ENCODE measurements around the gene GRID1. TPM values are rescaled to one million over a fixed set of nuclear protein-coding genes. Genes with fewer than 3 reads are reported as not detected.

GRID1 gene
- total RNA-seq, 2 donors from 2014 or later = 0.27 to 0.85 TPM

DNA sequence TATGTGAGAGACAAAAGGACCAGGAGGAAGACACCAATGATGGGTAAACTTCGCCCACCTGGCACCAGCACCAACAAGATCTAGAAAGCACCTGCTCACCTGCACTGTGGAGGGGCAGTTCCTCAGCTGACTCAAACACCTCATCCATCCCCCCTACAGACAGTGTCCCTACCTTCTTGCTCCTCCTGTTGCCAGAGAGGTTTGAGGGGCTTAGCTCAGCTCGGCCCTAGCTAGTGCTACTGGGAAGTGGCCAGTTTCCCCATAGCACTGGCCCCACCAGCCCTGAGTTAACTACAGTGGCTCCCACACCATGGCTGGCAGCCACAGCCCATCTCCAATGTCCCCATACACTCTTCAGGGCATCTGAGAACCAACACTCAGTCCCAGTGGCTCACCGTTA is 70.8 kb downstream of the GRID1 start:
- Histone ChIP-seq H3K4me3 (no peak overlapping the region), H3K4me1 (ENCODE audit: control insufficient read depth in 1 of 2, low read depth in 2 of 2) (no peaks in the 10 kb centered on the region), H3K27me3 (replicated peaks; ENCODE audit: insufficient read depth) (no peaks in the 10 kb centered on the region), H3K27ac (no peak overlapping the region), H3K9me3 (no peaks in the 10 kb centered on the region), H3K36me3 (no peaks in the 10 kb centered on the region)
- TF ChIP-seq, protein P1, sequence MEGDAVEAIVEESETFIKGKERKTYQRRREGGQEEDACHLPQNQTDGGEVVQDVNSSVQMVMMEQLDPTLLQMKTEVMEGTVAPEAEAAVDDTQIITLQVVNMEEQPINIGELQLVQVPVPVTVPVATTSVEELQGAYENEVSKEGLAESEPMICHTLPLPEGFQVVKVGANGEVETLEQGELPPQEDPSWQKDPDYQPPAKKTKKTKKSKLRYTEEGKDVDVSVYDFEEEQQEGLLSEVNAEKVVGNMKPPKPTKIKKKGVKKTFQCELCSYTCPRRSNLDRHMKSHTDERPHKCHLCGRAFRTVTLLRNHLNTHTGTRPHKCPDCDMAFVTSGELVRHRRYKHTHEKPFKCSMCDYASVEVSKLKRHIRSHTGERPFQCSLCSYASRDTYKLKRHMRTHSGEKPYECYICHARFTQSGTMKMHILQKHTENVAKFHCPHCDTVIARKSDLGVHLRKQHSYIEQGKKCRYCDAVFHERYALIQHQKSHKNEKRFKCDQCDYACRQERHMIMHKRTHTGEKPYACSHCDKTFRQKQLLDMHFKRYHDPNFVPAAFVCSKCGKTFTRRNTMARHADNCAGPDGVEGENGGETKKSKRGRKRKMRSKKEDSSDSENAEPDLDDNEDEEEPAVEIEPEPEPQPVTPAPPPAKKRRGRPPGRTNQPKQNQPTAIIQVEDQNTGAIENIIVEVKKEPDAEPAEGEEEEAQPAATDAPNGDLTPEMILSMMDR (IDR thresholded peaks at IDR 0.05) = no peak
- DNase-seq (ENCODE audit: low spot score) = no peak
- ATAC-seq (ENCODE audit: insufficient number of reproducible peaks, low FRiP score, low read depth) = no peak

DNA sequence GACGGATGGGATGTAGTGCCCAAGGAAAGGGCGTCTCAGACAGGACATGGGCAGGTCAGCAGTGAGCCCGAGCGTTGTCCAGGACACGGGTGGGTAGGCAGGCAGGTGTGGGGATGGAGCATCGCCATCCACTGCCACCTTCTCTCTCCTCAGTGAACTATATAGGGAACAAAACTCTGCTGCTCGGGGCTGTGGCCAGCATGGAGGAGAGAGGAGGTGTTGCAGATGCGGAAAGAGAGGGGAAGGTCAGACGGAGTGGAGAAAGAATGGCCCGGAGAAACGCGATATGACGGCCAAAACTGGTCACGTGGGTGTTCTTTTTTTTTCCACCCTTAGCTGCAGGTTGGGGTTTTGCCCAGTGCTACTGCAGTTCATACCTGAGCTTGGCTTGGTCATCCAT is 71.2 kb downstream of the GRID1 start:
- ATAC-seq (ENCODE audit: insufficient number of reproducible peaks, low FRiP score, low read depth) = no peak
- no peaks in the 10 kb centered on the region for H3K27me3 ChIP-seq (replicated peaks; ENCODE audit: insufficient read depth)
- H3K9me3 ChIP-seq = no peaks in the 10 kb centered on the region
- no peak overlapping the region for H3K4me3 ChIP-seq
- H3K27ac ChIP-seq = no peak overlapping the region
- no peak for DNase-seq (ENCODE audit: low spot score)
- TF ChIP-seq, protein P1 (IDR thresholded peaks at IDR 0.05) = no peak
- no peaks in the 10 kb centered on the region for H3K4me1 ChIP-seq (ENCODE audit: control insufficient read depth in 1 of 2, low read depth in 2 of 2)
- H3K36me3 ChIP-seq = no peaks in the 10 kb centered on the region

DNA sequence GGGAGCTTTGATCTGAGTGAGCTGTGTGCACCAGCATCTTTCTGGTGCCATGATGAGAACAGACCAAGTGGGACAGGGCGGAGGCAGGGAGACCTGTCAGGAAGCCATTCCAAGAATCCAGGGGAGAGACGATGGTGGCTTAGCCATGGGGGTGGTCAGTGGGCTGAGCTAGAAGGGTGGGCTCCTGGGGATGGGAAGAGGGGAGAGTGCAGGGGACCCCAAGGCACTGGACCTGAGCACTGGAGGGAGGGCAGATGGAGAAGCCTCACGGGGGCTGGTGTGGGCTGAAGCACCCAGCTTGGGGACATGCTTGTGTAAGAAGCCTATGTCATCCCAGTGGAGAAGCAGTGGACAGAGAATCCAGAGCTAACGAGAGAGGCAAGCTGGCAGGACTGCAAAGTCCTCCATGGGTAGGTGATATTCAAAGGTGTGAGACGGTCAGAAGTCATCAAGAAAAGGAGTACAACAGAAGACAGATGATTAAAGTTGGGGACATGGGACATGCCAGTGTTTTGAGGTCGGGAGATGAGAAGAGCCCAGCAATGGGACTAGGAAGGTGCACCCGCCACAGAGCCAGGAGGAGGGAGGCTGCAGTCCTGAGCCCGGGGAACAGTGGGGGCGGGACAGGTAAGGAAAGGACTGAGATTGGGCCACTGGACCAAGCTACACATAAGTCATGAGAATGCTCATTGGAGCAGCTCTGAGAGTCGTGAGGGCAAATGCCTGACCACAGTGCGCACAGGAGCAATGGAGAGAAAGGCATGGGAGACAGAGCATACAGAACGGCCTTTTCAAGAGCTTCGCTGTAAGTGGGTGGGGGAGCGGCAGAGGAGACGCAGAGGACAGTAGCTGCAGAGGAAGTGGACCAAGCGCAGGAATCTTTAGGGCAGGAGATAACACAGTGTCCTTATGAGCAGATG is 72.0 kb downstream of the GRID1 start:
- no peaks in the 10 kb centered on the region for H3K9me3 ChIP-seq
- ATAC-seq (ENCODE audit: insufficient number of reproducible peaks, low FRiP score, low read depth) = no peak
- H3K27ac ChIP-seq = no peak overlapping the region
- H3K27me3 ChIP-seq (replicated peaks; ENCODE audit: insufficient read depth) = no peaks in the 10 kb centered on the region
- no peaks in the 10 kb centered on the region for H3K36me3 ChIP-seq
- no peaks in the 10 kb centered on the region for H3K4me1 ChIP-seq (ENCODE audit: control insufficient read depth in 1 of 2, low read depth in 2 of 2)
- H3K4me3 ChIP-seq = no peak overlapping the region
- DNase-seq (ENCODE audit: low spot score) = no peak
- TF ChIP-seq, protein P1 (IDR thresholded peaks at IDR 0.05) = no peak

DNA sequence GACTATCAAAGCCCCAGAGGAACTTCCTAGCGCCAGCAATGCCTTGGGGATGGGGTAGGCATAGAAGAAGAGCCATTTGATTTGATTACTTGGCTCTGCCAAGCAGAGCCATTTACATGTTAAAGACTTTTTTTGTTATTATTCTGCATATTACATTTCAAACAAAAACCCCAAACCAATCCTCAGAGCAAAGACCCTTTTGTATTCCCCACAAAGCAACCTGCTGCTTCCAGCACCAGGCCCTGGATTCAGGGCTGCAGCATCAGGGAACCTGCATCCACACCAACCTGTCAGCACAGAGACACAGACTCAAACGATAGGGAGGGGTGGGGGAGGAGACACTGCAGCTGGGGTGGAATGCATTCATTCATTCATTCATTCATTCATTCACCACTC is 73.2 kb downstream of the GRID1 start:
- no peaks in the 10 kb centered on the region for H3K4me1 ChIP-seq (ENCODE audit: control insufficient read depth in 1 of 2, low read depth in 2 of 2)
- H3K27me3 ChIP-seq (replicated peaks; ENCODE audit: insufficient read depth) = no peaks in the 10 kb centered on the region
- TF ChIP-seq, protein P1 (IDR thresholded peaks at IDR 0.05) = no peak
- no peak for ATAC-seq (ENCODE audit: insufficient number of reproducible peaks, low FRiP score, low read depth)
- no peak overlapping the region for H3K4me3 ChIP-seq
- H3K27ac ChIP-seq = no peak overlapping the region
- no peak for DNase-seq (ENCODE audit: low spot score)
- H3K36me3 ChIP-seq = no peaks in the 10 kb centered on the region
- H3K9me3 ChIP-seq = no peaks in the 10 kb centered on the region

DNA sequence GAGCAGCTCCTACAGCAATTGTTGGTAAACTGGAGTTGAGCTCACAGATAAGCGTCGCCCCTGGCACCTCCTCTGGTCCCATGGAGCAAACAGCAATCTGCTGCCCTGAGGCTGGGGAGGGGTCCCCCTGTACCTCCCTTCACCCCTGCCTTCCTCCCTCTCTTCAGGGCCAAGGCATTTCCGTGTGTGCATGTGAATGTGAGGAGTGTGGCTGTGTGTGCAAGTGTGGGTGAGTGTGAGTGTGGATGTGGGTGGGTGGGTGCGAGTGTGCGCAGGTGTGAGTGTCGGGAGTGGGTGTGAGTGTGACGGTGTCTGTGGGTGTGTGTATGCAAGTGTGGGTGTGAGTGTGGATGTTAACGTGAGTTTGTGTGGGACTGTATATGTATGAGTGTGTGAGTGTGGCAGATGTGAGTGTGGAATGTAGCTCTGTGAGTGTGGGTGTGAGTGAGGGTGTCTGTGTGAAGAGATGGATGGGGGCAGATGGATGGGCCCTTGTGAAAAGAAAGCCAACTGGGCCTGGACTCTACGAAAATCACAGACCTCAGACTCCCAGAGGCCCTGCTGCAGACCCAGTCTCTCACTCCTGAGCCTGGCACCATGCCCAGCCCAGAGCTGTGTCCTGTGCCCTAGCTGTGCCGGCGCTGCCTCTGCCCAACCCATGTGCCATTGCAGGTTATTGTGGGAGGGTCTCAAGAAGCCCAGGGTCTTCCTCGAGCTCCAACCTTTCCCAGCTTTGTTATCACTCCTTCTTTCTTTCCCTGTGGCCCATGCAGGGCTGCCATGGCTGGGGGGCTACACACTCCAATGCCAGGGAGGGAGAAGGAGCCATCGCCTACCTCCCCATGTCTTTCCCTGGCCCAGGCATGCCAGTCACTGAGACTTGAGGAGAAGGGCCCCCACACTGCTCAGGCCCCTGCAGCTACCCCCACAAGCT is 73.9 kb downstream of the GRID1 start:
- no peak for DNase-seq (ENCODE audit: low spot score)
- no peak for ATAC-seq (ENCODE audit: insufficient number of reproducible peaks, low FRiP score, low read depth)
- Histone ChIP-seq H3K9me3 (no peaks in the 10 kb centered on the region), H3K36me3 (no peaks in the 10 kb centered on the region), H3K4me3 (no peak overlapping the region), H3K27me3 (replicated peaks; ENCODE audit: insufficient read depth) (no peaks in the 10 kb centered on the region), H3K4me1 (ENCODE audit: control insufficient read depth in 1 of 2, low read depth in 2 of 2) (no peaks in the 10 kb centered on the region), H3K27ac (no peak overlapping the region)
- TF ChIP-seq, protein P1 (IDR thresholded peaks at IDR 0.05) = no peak
